Keratinocyte (primary cell): ENCODE data around the gene FOSB. TPM values are rescaled to one million over a fixed set of nuclear protein-coding genes. Genes with fewer than 3 reads are reported as not detected.

Experiments used
- DNase-seq: peaks from one replicate; pipeline ENCODE4 v3.0.0-alpha.2; 2011; ENCODE audit warnings: low read depth, missing footprints, low spot score
- FAIRE-seq: peaks from 2 replicates; lab custom pipeline; 2011; peaks lifted over from hg19 to GRCh38; lab: Jason Lieb, UNC
- H2AFZ ChIP-seq: 2 replicates; pipeline ENCODE4 v1.6.0; 2012; ENCODE audit warnings: low read length, control low read depth, inconsistent platforms; ENCODE audit not compliant: control insufficient read depth
- H3K27ac ChIP-seq: 2 replicates; pipeline ENCODE4 v1.5.1; 2011; ENCODE audit warnings: low read length; ENCODE audit not compliant: control insufficient read depth, insufficient read depth
- H3K27me3 ChIP-seq: 3 replicates; pipeline ENCODE4 v1.6.0; 2011; ENCODE audit warnings: low read length; ENCODE audit not compliant: control insufficient read depth, insufficient read depth; ENCODE audit errors: extremely low read depth
- H3K36me3 ChIP-seq, 2 experiments: 2 replicates in 1 of 2; 3 replicates in 1 of 2; pipeline ENCODE4 v1.5.1; 2011; ENCODE audit warnings: low read length in 2 of 2, mild to moderate bottlenecking in 1 of 2; ENCODE audit not compliant: control insufficient read depth in 2 of 2, insufficient read depth in 2 of 2; ENCODE audit errors: extremely low read depth in 1 of 2
- H3K4me1 ChIP-seq: 3 replicates; pipeline ENCODE4 v1.5.1; 2011; ENCODE audit warnings: low read length; ENCODE audit not compliant: control insufficient read depth, insufficient read depth; ENCODE audit errors: extremely low read depth
- H3K4me2 ChIP-seq: 3 replicates; pipeline ENCODE4 v1.6.0; 2011; ENCODE audit warnings: low read depth, low read length; ENCODE audit not compliant: control insufficient read depth, insufficient read depth; ENCODE audit errors: extremely low read depth
- H3K4me3 ChIP-seq, 3 experiments: fragments of 200-600 bp in 1 of 3; sonication (generic) in 1 of 3; 2 replicates in 2 of 3; 3 replicates in 1 of 3; pipeline ENCODE4 v1.5.1; 2011 to 2016; ENCODE audit warnings: low read length in 3 of 3, mild to moderate bottlenecking in 3 of 3, control low read depth in 2 of 3, inconsistent platforms in 1 of 3, low read depth in 1 of 3, mixed read lengths in 1 of 3, mixed run types in 1 of 3, moderate library complexity in 1 of 3; ENCODE audit not compliant: control insufficient read depth in 2 of 3, insufficient read depth in 2 of 3; ENCODE audit errors: extremely low read depth in 1 of 3
- H3K79me2 ChIP-seq: 2 replicates; pipeline ENCODE4 v1.6.0; 2012; ENCODE audit warnings: low read length; ENCODE audit not compliant: control insufficient read depth, insufficient read depth
- H3K9ac ChIP-seq: 3 replicates; pipeline ENCODE4 v1.6.0; 2011; ENCODE audit warnings: low read length; ENCODE audit not compliant: control insufficient read depth, insufficient read depth; ENCODE audit errors: extremely low read depth
- H3K9me1 ChIP-seq: 3 replicates; pipeline ENCODE4 v1.6.0; 2011; ENCODE audit warnings: low read length; ENCODE audit not compliant: control insufficient read depth, insufficient read depth; ENCODE audit errors: extremely low read depth
- H3K9me3 ChIP-seq: 2 replicates; pipeline ENCODE4 v1.5.1; 2012; ENCODE audit warnings: low read depth, low read length; ENCODE audit not compliant: control insufficient read depth
- H4K20me1 ChIP-seq: 3 replicates; pipeline ENCODE4 v1.6.0; 2011; ENCODE audit warnings: low read length; ENCODE audit not compliant: control insufficient read depth, insufficient read depth; ENCODE audit errors: extremely low read depth
- CTCF ChIP-seq, 3 experiments: IDR thresholded peaks in 1 of 3; conservative IDR thresholded peaks in 1 of 3; optimal IDR thresholded peaks in 1 of 3; 2 replicates in 2 of 3; 3 replicates in 1 of 3; pipeline versions ENCODE3 to v1.5.1; 2011; ENCODE audit warnings: low read length in 3 of 3, mild to moderate bottlenecking in 3 of 3, moderate library complexity in 2 of 3, control low read depth in 1 of 3, inconsistent platforms in 1 of 3; ENCODE audit not compliant: insufficient read depth in 2 of 3; ENCODE audit errors: extremely low read depth in 1 of 3
- EZH2 ChIP-seq: IDR thresholded peaks from one replicate; pipeline ENCODE4 v1.6.1; 2012; ENCODE audit warnings: inconsistent platforms, mild to moderate bottlenecking, low read length, moderate library complexity
- dilution Hi-C: fragments of 300-500 bp; cut with MboI; formaldehyde crosslinking; loops from one replicate; pipeline ENCODE4 v1.7.0; 2020; ENCODE audit warnings: low sequenced_read_pairs; ENCODE audit not compliant: extremely low pct_ligation_motif_present
- polyA plus RNA-seq, 5 experiments: library from polyadenylated mRNA; depleted of rRNA in 3 of 5; stranded (reverse) in 3 of 5; stranded (forward) in 1 of 5; unstranded in 1 of 5; fragments of >200 nt; gene quantifications; 1 replicate in 1 of 5; 2 replicates in 3 of 5; 3 replicates in 1 of 5; pipeline versions ENCODE4 v1.2.1 to v1.2.3, GENCODE V29; 2011 to 2012; ENCODE audit warnings: missing spikeins in 2 of 5, low read depth in 1 of 5, low replicate concordance in 1 of 5

The FOSB gene
- polyA plus RNA-seq, 1 donor (not counting 4 experiments of a cell fraction or from before 2014, with no cell fraction given) = 4.6 TPM

- peaks cover 50% of the 10 kb centered on the region for H3K79me2 ChIP-seq
- H3K4me2 ChIP-seq = no peak overlapping the region
- H4K20me1 ChIP-seq = peaks cover 31% of the 10 kb centered on the region
- H2AFZ ChIP-seq = no peak overlapping the region
- no peaks in the 10 kb centered on the region for H3K9me3 ChIP-seq
- peaks cover 6% of the 10 kb centered on the region for H3K9me1 ChIP-seq
- DNase-seq = no peak
- H3K36me3 ChIP-seq = peaks cover 29 to 35% of the 10 kb centered on the region in 2 experiments
- TF ChIP-seq CTCF (optimal IDR thresholded peaks at IDR 0.05 in 1 of 3, IDR thresholded peaks at IDR 0.05 in 1 of 3, conservative IDR thresholded peaks at IDR 0.05 in 1 of 3; ENCODE audit: extremely low read depth in 1 of 3, insufficient read depth in 2 of 3, low read length in 3 of 3) (no peak), EZH2 (no peak)
- H3K27me3 ChIP-seq = no peaks in the 10 kb centered on the region
- no peak overlapping the region for H3K27ac ChIP-seq
- H3K9ac ChIP-seq = no peak overlapping the region
- dilution Hi-C loops = no loop called here
- H3K4me3 ChIP-seq = no peak overlapping the region
- peaks cover 36% of the 10 kb centered on the region for H3K4me1 ChIP-seq
- no peak for FAIRE-seq
Observed at GRCh38 chr19:45517238-45517637, 49.4 kb downstream of the FOSB start.

DNA sequence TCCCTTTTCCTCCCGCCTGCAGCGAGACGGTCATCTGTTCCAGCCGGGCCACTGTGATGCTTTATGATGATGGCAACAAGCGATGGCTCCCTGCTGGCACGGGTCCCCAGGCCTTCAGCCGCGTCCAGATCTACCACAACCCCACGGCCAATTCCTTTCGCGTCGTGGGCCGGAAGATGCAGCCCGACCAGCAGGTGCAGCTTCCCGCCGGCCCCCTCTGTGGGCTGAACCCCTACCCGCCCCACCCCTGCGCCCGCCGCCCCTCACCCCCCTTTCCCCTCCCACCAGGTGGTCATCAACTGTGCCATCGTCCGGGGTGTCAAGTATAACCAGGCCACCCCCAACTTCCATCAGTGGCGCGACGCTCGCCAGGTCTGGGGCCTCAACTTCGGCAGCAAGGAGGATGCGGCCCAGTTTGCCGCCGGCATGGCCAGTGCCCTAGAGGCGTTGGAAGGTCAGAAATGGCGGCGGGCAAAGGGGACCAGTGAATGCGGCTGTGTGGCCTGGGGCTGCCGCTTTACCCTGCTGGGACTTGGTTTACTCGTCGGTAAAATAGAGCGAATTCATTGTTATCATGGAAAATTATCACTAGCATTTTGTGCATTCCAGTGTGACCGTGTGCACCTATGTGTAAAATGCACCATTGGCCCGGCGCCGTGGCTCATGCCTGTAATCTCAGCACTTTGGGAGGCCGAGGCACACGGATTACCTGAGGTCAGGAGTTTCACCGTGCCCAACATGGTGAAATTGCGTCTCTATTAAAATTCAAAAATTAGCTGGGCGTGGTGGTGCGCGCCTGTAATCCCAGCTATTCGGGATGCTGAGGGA lies 50.1 kb downstream of the FOSB start:
- peaks cover 34% of the 10 kb centered on the region for H3K4me1 ChIP-seq
- no peak overlapping the region for H3K27ac ChIP-seq
- H3K9ac ChIP-seq = no peak overlapping the region
- H4K20me1 ChIP-seq = peaks cover 29% of the 10 kb centered on the region
- dilution Hi-C loops = no loop called here
- H3K9me1 ChIP-seq = peaks cover 6% of the 10 kb centered on the region
- H3K36me3 ChIP-seq = peaks cover 34 to 39% of the 10 kb centered on the region in 2 experiments
- peaks cover 44% of the 10 kb centered on the region for H3K79me2 ChIP-seq
- no peak for TF ChIP-seq CTCF (optimal IDR thresholded peaks at IDR 0.05 in 1 of 3, IDR thresholded peaks at IDR 0.05 in 1 of 3, conservative IDR thresholded peaks at IDR 0.05 in 1 of 3; ENCODE audit: extremely low read depth in 1 of 3, insufficient read depth in 2 of 3, low read length in 3 of 3)
- TF ChIP-seq EZH2 = no peak
- H3K4me3 ChIP-seq = no peak overlapping the region
- H2AFZ ChIP-seq = no peak overlapping the region
- no peaks in the 10 kb centered on the region for H3K27me3 ChIP-seq
- H3K4me2 ChIP-seq = no peak overlapping the region
- FAIRE-seq (no peak), DNase-seq (no peak)
- no peaks in the 10 kb centered on the region for H3K9me3 ChIP-seq
